ENCODE data around the gene PPP4R4.

The PPP4R4 gene

DNA sequence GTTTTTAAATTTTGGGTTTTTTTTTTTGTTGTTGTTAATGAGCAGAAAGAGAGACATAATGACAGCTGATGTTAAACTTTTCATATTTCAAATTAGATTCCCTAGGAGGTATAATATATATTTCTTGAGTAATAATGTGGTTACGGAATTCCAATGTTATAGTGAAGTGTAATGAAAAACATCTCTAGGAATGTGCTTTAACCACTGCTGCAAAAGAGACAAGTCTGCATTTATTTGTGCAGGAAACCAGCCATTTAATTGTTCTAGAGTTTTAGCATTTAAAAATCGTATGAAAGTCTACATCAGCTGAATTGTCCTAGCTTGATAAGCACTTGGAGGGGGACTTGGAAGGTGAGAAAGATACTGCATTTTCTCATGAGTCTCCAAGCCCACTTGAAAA is 104.6 kb downstream of the PPP4R4 start:
- Histone ChIP-seq H3K27me3 (ENCODE audit: insufficient read depth, insufficient read length) (no peaks in the 10 kb centered on the region), H3K36me3 (ENCODE audit: insufficient read depth, insufficient read length, low read length) (peaks cover 3% of the 10 kb centered on the region), H3K4me3 (ENCODE audit: insufficient read length, low read depth) (no peak overlapping the region), H3K9ac (ENCODE audit: insufficient read length, low read depth) (no peak overlapping the region), H3K9me3 (ENCODE audit: insufficient read depth, low read length) (no peaks in the 10 kb centered on the region), H3K4me1 (ENCODE audit: insufficient read depth, insufficient read length) (no peaks in the 10 kb centered on the region)
- TF ChIP-seq YY1 (IDR thresholded peaks at IDR 0.05; ENCODE audit: insufficient read depth, insufficient read length) (no peak), SUZ12 (IDR thresholded peaks at IDR 0.05; ENCODE audit: extremely low read depth, insufficient read depth, insufficient read length) (no peak)
- no peak for DNase-seq (ENCODE audit: low read depth, low spot score)

DNA sequence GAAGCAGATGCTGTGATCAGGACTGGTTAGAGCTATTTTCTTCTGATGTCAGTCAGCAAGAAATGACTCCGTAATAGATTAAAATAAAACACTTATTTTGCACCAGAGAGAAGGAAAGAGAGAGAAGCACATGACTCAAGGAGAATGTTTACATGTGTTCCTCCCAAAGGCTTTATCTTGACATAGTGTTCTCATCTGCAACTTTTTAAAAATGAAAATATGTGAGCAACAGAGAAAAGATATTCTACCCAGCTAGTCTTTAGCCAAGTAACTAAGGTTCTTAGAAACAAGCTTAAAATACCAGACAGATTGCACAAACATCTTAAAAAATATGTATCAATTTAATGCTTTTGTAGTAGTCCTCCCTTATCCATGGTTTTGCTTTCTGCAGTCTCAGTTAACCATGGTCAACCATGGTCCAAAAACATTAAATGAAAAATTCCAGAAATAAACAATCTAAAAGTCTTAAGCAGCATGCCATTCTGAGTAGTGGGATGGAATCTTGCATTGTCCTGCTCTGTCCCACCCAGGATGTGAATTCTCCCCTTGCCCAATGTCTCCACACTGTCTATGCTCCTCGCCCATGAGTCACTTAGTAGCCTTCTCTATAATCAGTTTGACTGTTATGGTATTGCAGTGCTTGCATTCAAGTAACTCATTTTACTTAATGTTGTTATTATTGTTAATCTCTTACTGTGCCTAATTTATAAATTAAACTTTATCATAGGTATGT is 109.0 kb downstream of the PPP4R4 start:
- H3K4me1 ChIP-seq (ENCODE audit: insufficient read depth, insufficient read length): no peaks in the 10 kb centered on the region
- no peak overlapping the region for H3K4me3 ChIP-seq (ENCODE audit: insufficient read length, low read depth)
- H3K36me3 ChIP-seq (ENCODE audit: insufficient read depth, insufficient read length, low read length): peaks cover 3% of the 10 kb centered on the region
- DNase-seq (ENCODE audit: low read depth, low spot score): no peak
- no peaks in the 10 kb centered on the region for H3K27me3 ChIP-seq (ENCODE audit: insufficient read depth, insufficient read length)
- no peaks in the 10 kb centered on the region for H3K9me3 ChIP-seq (ENCODE audit: insufficient read depth, low read length)
- H3K9ac ChIP-seq (ENCODE audit: insufficient read length, low read depth): no peak overlapping the region
- TF ChIP-seq SUZ12 (IDR thresholded peaks at IDR 0.05; ENCODE audit: extremely low read depth, insufficient read depth, insufficient read length) (no peak), YY1 (IDR thresholded peaks at IDR 0.05; ENCODE audit: insufficient read depth, insufficient read length) (no peak), ZNF274 (IDR thresholded peaks at IDR 0.05; ENCODE audit: low read depth, low read length) (no peak)

DNA sequence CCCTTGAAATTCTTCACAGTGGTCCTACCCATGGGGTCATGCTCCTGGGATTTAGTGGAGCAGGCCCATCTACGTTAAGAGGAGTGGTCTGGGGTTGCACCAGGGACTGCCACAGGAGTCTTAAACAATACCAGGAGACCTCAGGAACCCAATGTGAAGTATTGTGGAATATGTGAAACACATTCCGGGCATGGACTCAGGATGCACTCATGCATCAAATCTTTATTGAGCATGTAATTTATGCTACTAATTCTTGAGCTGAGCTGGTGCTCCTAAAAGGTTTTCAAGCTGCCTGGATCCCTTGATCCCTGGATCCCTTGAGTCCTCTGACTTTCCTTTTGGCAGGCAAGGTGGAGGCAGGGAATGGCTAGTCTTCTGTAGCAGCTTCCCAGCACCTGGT is 110.1 kb downstream of the PPP4R4 start:
- Histone ChIP-seq H3K36me3 (ENCODE audit: insufficient read depth, insufficient read length, low read length) (peaks cover 3% of the 10 kb centered on the region), H3K4me1 (ENCODE audit: insufficient read depth, insufficient read length) (peaks cover 2% of the 10 kb centered on the region), H3K9ac (ENCODE audit: insufficient read length, low read depth) (no peak overlapping the region), H3K9me3 (ENCODE audit: insufficient read depth, low read length) (no peaks in the 10 kb centered on the region), H3K27me3 (ENCODE audit: insufficient read depth, insufficient read length) (no peaks in the 10 kb centered on the region), H3K4me3 (ENCODE audit: insufficient read length, low read depth) (no peak overlapping the region)
- TF ChIP-seq YY1 (IDR thresholded peaks at IDR 0.05; ENCODE audit: insufficient read depth, insufficient read length) (no peak), SUZ12 (IDR thresholded peaks at IDR 0.05; ENCODE audit: extremely low read depth, insufficient read depth, insufficient read length) (no peak), ZNF274 (IDR thresholded peaks at IDR 0.05; ENCODE audit: low read depth, low read length) (no peak)
- no peak for DNase-seq (ENCODE audit: low read depth, low spot score)

DNA sequence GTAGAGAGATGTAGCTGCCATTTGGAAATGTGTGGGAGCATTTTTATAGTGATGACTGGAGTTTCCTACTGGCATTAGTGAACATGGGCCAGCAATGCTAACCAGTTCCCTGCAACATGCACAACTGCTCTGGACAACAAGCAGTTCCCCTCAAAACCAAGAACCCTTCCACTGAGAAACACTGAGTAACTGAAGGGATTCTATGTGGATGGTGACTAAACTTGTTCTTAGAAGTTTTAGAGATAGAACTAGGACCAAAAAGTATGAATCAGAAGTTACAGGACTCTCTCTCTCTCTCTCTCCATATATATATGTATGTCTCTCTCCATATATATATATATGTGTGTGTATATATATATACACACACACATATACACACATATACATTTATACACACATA is 111.0 kb downstream of the PPP4R4 start:
- H3K27me3 ChIP-seq (ENCODE audit: insufficient read depth, insufficient read length): no peaks in the 10 kb centered on the region
- no peak for DNase-seq (ENCODE audit: low read depth, low spot score)
- TF ChIP-seq ZNF274 (IDR thresholded peaks at IDR 0.05; ENCODE audit: low read depth, low read length) (no peak), YY1 (IDR thresholded peaks at IDR 0.05; ENCODE audit: insufficient read depth, insufficient read length) (no peak), SUZ12 (IDR thresholded peaks at IDR 0.05; ENCODE audit: extremely low read depth, insufficient read depth, insufficient read length) (no peak)
- peaks cover 3% of the 10 kb centered on the region for H3K36me3 ChIP-seq (ENCODE audit: insufficient read depth, insufficient read length, low read length)
- no peaks in the 10 kb centered on the region for H3K9me3 ChIP-seq (ENCODE audit: insufficient read depth, low read length)
- H3K9ac ChIP-seq (ENCODE audit: insufficient read length, low read depth): no peak overlapping the region
- no peak overlapping the region for H3K4me3 ChIP-seq (ENCODE audit: insufficient read length, low read depth)
- H3K4me1 ChIP-seq (ENCODE audit: insufficient read depth, insufficient read length): peaks cover 2% of the 10 kb centered on the region

DNA sequence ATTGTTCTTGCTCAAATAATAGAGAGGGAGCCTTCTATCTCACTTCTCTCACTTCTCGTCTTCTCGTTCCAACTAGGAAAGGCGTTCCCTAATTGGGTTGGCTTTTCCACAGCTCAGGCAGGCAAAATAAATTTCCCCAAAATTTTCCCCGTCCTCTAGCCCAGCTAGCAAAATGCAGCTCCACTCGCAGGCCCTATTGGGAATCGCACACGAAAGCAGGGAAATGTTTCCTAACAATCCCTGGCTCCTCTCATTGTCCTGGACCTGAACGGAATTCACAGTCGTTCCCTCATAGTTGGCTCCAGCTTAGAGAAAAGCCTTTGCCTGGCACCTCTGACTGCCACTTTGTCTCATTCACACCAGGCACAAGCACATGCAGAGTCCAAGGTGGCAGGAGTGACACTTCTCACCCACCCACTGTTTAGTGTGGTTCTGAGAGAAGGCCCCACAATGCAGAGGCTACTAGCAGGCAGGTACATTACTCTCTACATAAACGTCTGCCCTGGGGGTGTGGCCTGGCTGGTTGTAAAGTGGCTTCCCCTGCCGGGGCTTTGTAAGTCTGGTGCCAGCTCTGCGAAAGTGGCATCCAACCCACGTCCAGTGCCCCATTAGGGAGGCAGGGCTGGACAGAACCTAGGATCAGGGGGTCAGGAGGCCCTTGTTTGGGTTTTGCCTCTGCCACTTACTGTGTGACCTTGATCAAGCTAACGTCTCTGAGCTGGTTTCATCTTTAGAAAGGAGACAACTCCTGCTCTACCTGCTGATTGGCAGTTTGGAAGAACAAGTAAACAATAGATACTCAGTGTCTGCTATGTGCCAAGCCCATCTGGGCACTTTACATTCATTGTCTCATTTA is 114.7 kb downstream of the PPP4R4 start:
- no peak for DNase-seq (ENCODE audit: low read depth, low spot score)
- Histone ChIP-seq H3K9me3 (ENCODE audit: insufficient read depth, low read length) (no peaks in the 10 kb centered on the region), H3K9ac (ENCODE audit: insufficient read length, low read depth) (no peak overlapping the region), H3K27me3 (ENCODE audit: insufficient read depth, insufficient read length) (no peaks in the 10 kb centered on the region), H3K4me1 (ENCODE audit: insufficient read depth, insufficient read length) (peaks cover 2% of the 10 kb centered on the region), H3K36me3 (ENCODE audit: insufficient read depth, insufficient read length, low read length) (no peaks in the 10 kb centered on the region), H3K4me3 (ENCODE audit: insufficient read length, low read depth) (no peak overlapping the region)
- TF ChIP-seq YY1 (IDR thresholded peaks at IDR 0.05; ENCODE audit: insufficient read depth, insufficient read length) (no peak), ZNF274 (IDR thresholded peaks at IDR 0.05; ENCODE audit: low read depth, low read length) (no peak), SUZ12 (IDR thresholded peaks at IDR 0.05; ENCODE audit: extremely low read depth, insufficient read depth, insufficient read length) (no peak)

DNA sequence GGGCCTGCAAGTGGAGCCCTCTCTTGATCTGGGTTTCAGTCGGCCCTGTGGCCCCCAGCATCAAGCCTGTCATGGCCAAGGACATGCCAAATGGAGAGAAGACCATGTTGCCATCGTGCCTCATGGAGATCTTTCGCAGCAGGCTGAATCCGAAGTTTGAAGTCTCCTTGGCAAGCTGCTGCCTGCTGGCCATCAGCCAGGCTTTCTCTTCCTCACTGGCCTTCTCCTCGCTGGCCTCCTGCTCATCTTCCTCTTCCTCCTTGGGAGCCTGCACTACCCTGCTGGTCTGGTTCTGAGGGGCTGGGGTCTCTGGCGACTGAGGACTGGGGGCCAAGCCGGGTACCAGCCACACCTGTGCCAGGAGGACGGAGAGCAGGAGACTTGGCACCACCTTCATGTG is 116.1 kb downstream of the PPP4R4 start:
- H3K4me3 ChIP-seq (ENCODE audit: insufficient read length, low read depth): no peak overlapping the region
- H3K36me3 ChIP-seq (ENCODE audit: insufficient read depth, insufficient read length, low read length): no peaks in the 10 kb centered on the region
- no peak overlapping the region for H3K9ac ChIP-seq (ENCODE audit: insufficient read length, low read depth)
- DNase-seq (ENCODE audit: low read depth, low spot score): no peak
- H3K4me1 ChIP-seq (ENCODE audit: insufficient read depth, insufficient read length): peaks cover 2% of the 10 kb centered on the region
- TF ChIP-seq ZNF274 (IDR thresholded peaks at IDR 0.05; ENCODE audit: low read depth, low read length) (no peak), YY1 (IDR thresholded peaks at IDR 0.05; ENCODE audit: insufficient read depth, insufficient read length) (no peak)
- H3K9me3 ChIP-seq (ENCODE audit: insufficient read depth, low read length): no peaks in the 10 kb centered on the region
- no peaks in the 10 kb centered on the region for H3K27me3 ChIP-seq (ENCODE audit: insufficient read depth, insufficient read length)

DNA sequence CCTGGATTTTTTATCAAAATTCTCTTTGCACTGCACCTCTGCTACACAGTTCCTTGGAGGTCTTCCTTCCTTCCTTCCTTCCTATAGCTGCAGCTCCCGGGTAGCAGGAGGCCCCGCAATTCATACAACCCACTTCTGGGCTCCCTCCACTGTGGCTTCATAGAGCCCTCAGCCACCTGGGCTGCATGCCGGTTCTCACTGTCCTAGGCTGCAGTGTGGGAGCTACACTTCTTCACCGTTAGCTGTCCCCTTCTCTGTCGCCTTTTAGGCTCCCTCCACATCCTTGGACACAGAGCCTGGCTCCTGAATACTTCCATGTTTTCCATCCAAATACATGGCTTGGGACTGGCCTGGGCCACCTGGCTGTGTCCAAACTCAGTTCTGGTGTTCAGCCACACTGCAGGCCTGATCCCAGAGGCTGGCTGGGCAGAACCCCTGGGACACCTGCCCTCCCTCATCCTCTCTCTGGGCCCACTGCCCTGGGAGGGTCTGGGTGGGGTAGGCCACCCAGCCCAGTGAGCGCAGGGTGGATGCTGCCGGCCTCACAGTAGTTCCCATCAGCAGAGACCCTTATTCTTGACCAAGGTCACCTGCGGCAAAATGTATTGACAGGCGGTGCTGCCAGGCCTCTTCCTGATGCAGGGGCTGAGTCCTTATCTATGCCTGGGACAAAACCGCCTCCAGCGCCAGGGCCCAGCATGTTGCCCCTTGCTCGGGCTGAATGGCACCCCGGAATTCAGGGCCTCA is 117.2 kb downstream of the PPP4R4 start:
- Histone ChIP-seq H3K9ac (ENCODE audit: insufficient read length, low read depth) (no peak overlapping the region), H3K4me1 (ENCODE audit: insufficient read depth, insufficient read length) (peaks cover 2% of the 10 kb centered on the region)
- no peak for TF ChIP-seq SUZ12 (IDR thresholded peaks at IDR 0.05; ENCODE audit: extremely low read depth, insufficient read depth, insufficient read length)
- no peak for TF ChIP-seq ZNF274 (IDR thresholded peaks at IDR 0.05; ENCODE audit: low read depth, low read length)
- no peak for TF ChIP-seq YY1 (IDR thresholded peaks at IDR 0.05; ENCODE audit: insufficient read depth, insufficient read length)

More for the DNA sequence above, 117.2 kb downstream of the PPP4R4 start:
- no peaks in the 10 kb centered on the region for H3K9me3 ChIP-seq (ENCODE audit: insufficient read depth, low read length)
- H3K27me3 ChIP-seq (ENCODE audit: insufficient read depth, insufficient read length): no peaks in the 10 kb centered on the region
- DNase-seq (ENCODE audit: low read depth, low spot score): no peak
- H3K36me3 ChIP-seq (ENCODE audit: insufficient read depth, insufficient read length, low read length): no peaks in the 10 kb centered on the region
- no peak overlapping the region for H3K4me3 ChIP-seq (ENCODE audit: insufficient read length, low read depth)
